Upper lobe of left lung (tissue), 6 donors: ENCODE measurements around the gene WDR70. TPM values are rescaled to one million over a fixed set of nuclear protein-coding genes. Genes with fewer than 3 reads are reported as not detected.

Experiments
- ATAC-seq, 2 donors: fragments of 200-7000 bp; cut with Tn5 transposase; one replicate each; pipeline ENCODE4 v1.9.1; 2022; ENCODE audit warnings: mild to moderate bottlenecking in 2 of 2, moderate library complexity in 2 of 2; ENCODE audit not compliant: low FRiP score in 2 of 2
- DNase-seq, 2 donors: peaks; one replicate each; pipeline ENCODE4 v3.0.0-alpha.2; 2019 to 2020
- H3K27ac ChIP-seq, 4 donors: fragments of 200-600 bp; sonication (generic); one replicate each; pipeline ENCODE4 v1.5.1; 2016 to 2019
- H3K27me3 ChIP-seq, 4 donors: fragments of 200-600 bp; sonication (generic); one replicate each; pipeline ENCODE4 v1.5.1; 2017 to 2019
- H3K36me3 ChIP-seq, 4 donors: fragments of 200-600 bp; sonication (generic); one replicate each; pipeline ENCODE4 v1.5.1; 2016 to 2019
- H3K4me1 ChIP-seq, 4 donors: fragments of 200-600 bp; sonication (generic); one replicate each; pipeline ENCODE4 v1.5.1; 2018 to 2019
- H3K4me3 ChIP-seq, 4 donors: fragments of 200-600 bp; sonication (generic); one replicate each; pipeline ENCODE4 v1.5.1; 2017 to 2019; ENCODE audit warnings: mild to moderate bottlenecking in 2 of 4, moderate library complexity in 1 of 4
- H3K9me3 ChIP-seq, 4 donors: fragments of 200-600 bp; sonication (generic); one replicate each; pipeline ENCODE4 v1.5.1; 2018 to 2019
- EP300 ChIP-seq, 4 donors: sonication (generic); formaldehyde crosslinking; IDR thresholded peaks; one replicate each; pipeline ENCODE4 v1.5.1; 2017; ENCODE audit warnings: antibody characterized with exemption in 4 of 4, control low read depth in 2 of 4
- POLR2A ChIP-seq, 4 donors: fragments of 450-650 bp; IDR thresholded peaks; one replicate each; pipeline ENCODE4 v1.5.1; 2016 to 2017; ENCODE audit warnings: antibody characterized with exemption in 4 of 4, mild to moderate bottlenecking in 2 of 4
- POLR2AphosphoS5 ChIP-seq, 2 donors: sonication (generic); formaldehyde crosslinking; IDR thresholded peaks; one replicate each; pipeline ENCODE4 v1.5.1; 2017; ENCODE audit warnings: antibody characterized with exemption in 2 of 2
- WGBS, 2 donors: methylation state at CpG; one replicate each; pipeline ENCODE4 v1.1.5; 2017 to 2018; 5-methylcytosine and 5-hydroxymethylcytosine counted together
- total RNA-seq, 6 donors: library from RNA; depleted of rRNA in 4 of 6; stranded (reverse); fragments of >200 nt in 4 of 6; gene quantifications; one replicate each; pipeline versions ENCODE4 v1.1.0 to v1.2.1, GENCODE V29; 2016 to 2021
- TF ChIP-seq, protein P1 (sequence below), 6 experiments: fragments of 450-650 bp in 4 of 6; fragments of 200-600 bp in 2 of 6; sonication (generic) in 2 of 6; IDR thresholded peaks; one replicate each; pipeline ENCODE4 v1.5.1; 2016 to 2019; ENCODE audit warnings: antibody characterized with exemption in 6 of 6
- donor health status: DM: no; HTN: no; CAD: no; lungs with moderate emphysema.
- donor health status: DM: no; HTN: yes; CAD: no; lungs with severe emphysema.

WDR70 gene
- total RNA-seq, 6 donors from 2014 or later, result 20.7 to 75.4 (median 27.9) TPM

GRCh38 chr5:37631939-37632338 lies 252.8 kb downstream of the WDR70 start:
- Histone ChIP-seq H3K27me3 (no peaks in the 10 kb centered on the region), H3K9me3 (peaks cover 0 to 17% (median 9%) of the 10 kb centered on the region in 4 donors), H3K4me1 (no peaks in the 10 kb centered on the region), H3K36me3 (no peaks in the 10 kb centered on the region), H3K4me3 (no peak overlapping the region), H3K27ac (no peak overlapping the region)
- no peak for TF ChIP-seq EP300 (IDR thresholded peaks at IDR 0.05)
- TF ChIP-seq POLR2A (IDR thresholded peaks at IDR 0.05), result no peak
- TF ChIP-seq, protein P1, sequence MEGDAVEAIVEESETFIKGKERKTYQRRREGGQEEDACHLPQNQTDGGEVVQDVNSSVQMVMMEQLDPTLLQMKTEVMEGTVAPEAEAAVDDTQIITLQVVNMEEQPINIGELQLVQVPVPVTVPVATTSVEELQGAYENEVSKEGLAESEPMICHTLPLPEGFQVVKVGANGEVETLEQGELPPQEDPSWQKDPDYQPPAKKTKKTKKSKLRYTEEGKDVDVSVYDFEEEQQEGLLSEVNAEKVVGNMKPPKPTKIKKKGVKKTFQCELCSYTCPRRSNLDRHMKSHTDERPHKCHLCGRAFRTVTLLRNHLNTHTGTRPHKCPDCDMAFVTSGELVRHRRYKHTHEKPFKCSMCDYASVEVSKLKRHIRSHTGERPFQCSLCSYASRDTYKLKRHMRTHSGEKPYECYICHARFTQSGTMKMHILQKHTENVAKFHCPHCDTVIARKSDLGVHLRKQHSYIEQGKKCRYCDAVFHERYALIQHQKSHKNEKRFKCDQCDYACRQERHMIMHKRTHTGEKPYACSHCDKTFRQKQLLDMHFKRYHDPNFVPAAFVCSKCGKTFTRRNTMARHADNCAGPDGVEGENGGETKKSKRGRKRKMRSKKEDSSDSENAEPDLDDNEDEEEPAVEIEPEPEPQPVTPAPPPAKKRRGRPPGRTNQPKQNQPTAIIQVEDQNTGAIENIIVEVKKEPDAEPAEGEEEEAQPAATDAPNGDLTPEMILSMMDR (IDR thresholded peaks at IDR 0.05), result no peak
- TF ChIP-seq POLR2AphosphoS5 (IDR thresholded peaks at IDR 0.05), result no peak
- DNase-seq, result no peak
- ATAC-seq, result no peak
- WGBS, 2 donors, result 87 to 90% methylated on average over 3 of the region's 3 CpGs

- Histone ChIP-seq H3K9me3 (no peaks in the 10 kb centered on the region), H3K4me1 (no peaks in the 10 kb centered on the region), H3K27me3 (no peaks in the 10 kb centered on the region), H3K4me3 (no peak overlapping the region), H3K27ac (no peak overlapping the region), H3K36me3 (no peaks in the 10 kb centered on the region)
- no peak for TF ChIP-seq POLR2A (IDR thresholded peaks at IDR 0.05)
- no peak for TF ChIP-seq EP300 (IDR thresholded peaks at IDR 0.05)
- TF ChIP-seq POLR2AphosphoS5 (IDR thresholded peaks at IDR 0.05), result no peak
- TF ChIP-seq, protein P1 (IDR thresholded peaks at IDR 0.05), result no peak
- ATAC-seq (no peak), DNase-seq (no peak)
- 97% methylated on average over 7 of the region's 7 CpGs for WGBS, 2 donors
Observed at GRCh38 chr5:37637165-37637845, 258.2 kb downstream of the WDR70 start.

GRCh38 chr5:37638897-37639296 lies 259.8 kb downstream of the WDR70 start:
- no peak for ATAC-seq
- 82 to 92% methylated on average over 1 of the region's 1 CpG for WGBS, 2 donors
- DNase-seq, result no peak

GRCh38 chr5:37640088-37640487 lies 261.0 kb downstream of the WDR70 start:
- Histone ChIP-seq H3K4me1 (no peaks in the 10 kb centered on the region), H3K36me3 (no peaks in the 10 kb centered on the region), H3K4me3 (no peak overlapping the region), H3K9me3 (no peaks in the 10 kb centered on the region), H3K27ac (no peak overlapping the region), H3K27me3 (no peaks in the 10 kb centered on the region)
- 62 to 89% methylated on average over 2 of the region's 2 CpGs for WGBS, 2 donors
- DNase-seq (no peak), ATAC-seq (no peak)
- TF ChIP-seq POLR2A (IDR thresholded peaks at IDR 0.05), result no peak
- TF ChIP-seq, protein P1 (IDR thresholded peaks at IDR 0.05), result no peak
- no peak for TF ChIP-seq EP300 (IDR thresholded peaks at IDR 0.05)
- TF ChIP-seq POLR2AphosphoS5 (IDR thresholded peaks at IDR 0.05), result no peak

More at GRCh38 chr5:37638897-37639296, 259.8 kb downstream of the WDR70 start:
- Histone ChIP-seq H3K4me1 (no peaks in the 10 kb centered on the region), H3K27ac (no peak overlapping the region), H3K9me3 (no peaks in the 10 kb centered on the region), H3K27me3 (no peaks in the 10 kb centered on the region), H3K36me3 (no peaks in the 10 kb centered on the region), H3K4me3 (no peak overlapping the region)
- TF ChIP-seq POLR2A (IDR thresholded peaks at IDR 0.05) (no peak), EP300 (IDR thresholded peaks at IDR 0.05) (no peak), POLR2AphosphoS5 (IDR thresholded peaks at IDR 0.05) (no peak)
- TF ChIP-seq, protein P1 (IDR thresholded peaks at IDR 0.05), result no peak

- Histone ChIP-seq H3K9me3 (peaks cover 0 to 5% (median 2%) of the 10 kb centered on the region in 4 donors), H3K27me3 (no peaks in the 10 kb centered on the region), H3K4me1 (no peaks in the 10 kb centered on the region), H3K36me3 (no peaks in the 10 kb centered on the region), H3K27ac (no peak overlapping the region), H3K4me3 (no peak overlapping the region)
- WGBS, 2 donors, result 61 to 98% methylated on average over 1 of the region's 1 CpG
- TF ChIP-seq EP300 (IDR thresholded peaks at IDR 0.05), result no peak
- TF ChIP-seq, protein P1 (IDR thresholded peaks at IDR 0.05), result no peak
- no peak for TF ChIP-seq POLR2A (IDR thresholded peaks at IDR 0.05)
- no peak for TF ChIP-seq POLR2AphosphoS5 (IDR thresholded peaks at IDR 0.05)
- ATAC-seq (no peak), DNase-seq (no peak)
Observed at GRCh38 chr5:37641933-37642332, 262.8 kb downstream of the WDR70 start.
